ENCODE data around the gene CCSER1.
"Not testable (repeated sequence)": the region's sequence is repeated elsewhere in the genome, so short reads cannot be mapped to it uniquely, and the experiment has no call there.

Gene CCSER1

DNA sequence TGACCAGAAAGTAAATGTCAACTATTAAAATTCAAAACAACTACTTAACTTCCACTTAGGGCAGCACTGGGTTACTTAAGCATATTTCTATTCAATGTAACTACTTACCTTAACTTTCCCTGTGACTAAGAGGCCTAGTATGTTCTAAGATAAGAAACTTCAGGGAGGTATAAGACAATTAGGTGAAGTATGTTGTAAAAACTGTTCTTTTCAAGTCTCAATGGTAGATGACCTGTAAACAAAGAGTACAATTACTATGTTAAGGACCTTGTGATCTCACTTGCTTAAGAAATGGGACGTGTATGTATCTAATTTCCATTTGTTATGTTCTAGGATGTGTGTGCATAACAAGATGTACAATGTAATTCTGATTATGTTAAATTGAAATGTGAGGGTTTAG, 960.5 kb downstream of the CCSER1 start:
- ATAC-seq (ENCODE audit: insufficient read depth, low read depth), result no peak
- Histone ChIP-seq H4K20me1 (ENCODE audit: insufficient read depth, low read length) (no peaks in the 10 kb centered on the region), H3K9me3 (ENCODE audit: insufficient read depth, low read length, severe bottlenecking) (no peaks in the 10 kb centered on the region), H3K9ac (ENCODE audit: low read depth, low read length) (no peak overlapping the region), H3K4me1 (ENCODE audit: insufficient read depth, low read length) (no peaks in the 10 kb centered on the region), H3K4me3 (ENCODE audit: low read depth in 1 of 2, low read length in 2 of 2) (no peak overlapping the region), H3K27me3 (ENCODE audit: insufficient read depth, low read length, poor library complexity) (no peaks in the 10 kb centered on the region), H3K36me3 (ENCODE audit: insufficient read depth, low read length) (no peaks in the 10 kb centered on the region), H3K4me2 (ENCODE audit: insufficient read depth, low read length) (no peak overlapping the region), H3K27ac (ENCODE audit: low read length) (no peak overlapping the region), H3K79me2 (ENCODE audit: insufficient read depth, low read length) (no peaks in the 10 kb centered on the region), H2AFZ (ENCODE audit: low read depth, low read length) (no peak overlapping the region)
- TF ChIP-seq, protein P1, sequence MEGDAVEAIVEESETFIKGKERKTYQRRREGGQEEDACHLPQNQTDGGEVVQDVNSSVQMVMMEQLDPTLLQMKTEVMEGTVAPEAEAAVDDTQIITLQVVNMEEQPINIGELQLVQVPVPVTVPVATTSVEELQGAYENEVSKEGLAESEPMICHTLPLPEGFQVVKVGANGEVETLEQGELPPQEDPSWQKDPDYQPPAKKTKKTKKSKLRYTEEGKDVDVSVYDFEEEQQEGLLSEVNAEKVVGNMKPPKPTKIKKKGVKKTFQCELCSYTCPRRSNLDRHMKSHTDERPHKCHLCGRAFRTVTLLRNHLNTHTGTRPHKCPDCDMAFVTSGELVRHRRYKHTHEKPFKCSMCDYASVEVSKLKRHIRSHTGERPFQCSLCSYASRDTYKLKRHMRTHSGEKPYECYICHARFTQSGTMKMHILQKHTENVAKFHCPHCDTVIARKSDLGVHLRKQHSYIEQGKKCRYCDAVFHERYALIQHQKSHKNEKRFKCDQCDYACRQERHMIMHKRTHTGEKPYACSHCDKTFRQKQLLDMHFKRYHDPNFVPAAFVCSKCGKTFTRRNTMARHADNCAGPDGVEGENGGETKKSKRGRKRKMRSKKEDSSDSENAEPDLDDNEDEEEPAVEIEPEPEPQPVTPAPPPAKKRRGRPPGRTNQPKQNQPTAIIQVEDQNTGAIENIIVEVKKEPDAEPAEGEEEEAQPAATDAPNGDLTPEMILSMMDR (IDR thresholded peaks at IDR 0.05; ENCODE audit: borderline replicate concordance, extremely low read depth, low read length, poor library complexity, severe bottlenecking), result no peak
- TF ChIP-seq EZH2 (IDR thresholded peaks at IDR 0.05; ENCODE audit: borderline replicate concordance, low read depth, low read length, severe bottlenecking), result no peak
- no peak for DNase-seq

- H3K27ac ChIP-seq (ENCODE audit: low read length), result no peak overlapping the region
- DNase-seq, result no peak
Measured at GRCh38 chr4:91089178-91089577, 962.0 kb downstream of the CCSER1 start.

GRCh38 chr4:91092398-91092980, 965.3 kb downstream of the CCSER1 start:
- Histone ChIP-seq H4K20me1 (ENCODE audit: insufficient read depth, low read length) (no peaks in the 10 kb centered on the region), H2AFZ (ENCODE audit: low read depth, low read length) (no peak overlapping the region), H3K9me3 (ENCODE audit: insufficient read depth, low read length, severe bottlenecking) (no peaks in the 10 kb centered on the region), H3K79me2 (ENCODE audit: insufficient read depth, low read length) (no peaks in the 10 kb centered on the region), H3K27ac (ENCODE audit: low read length) (no peak overlapping the region), H3K36me3 (ENCODE audit: insufficient read depth, low read length) (no peaks in the 10 kb centered on the region), H3K4me3 (ENCODE audit: low read depth in 1 of 2, low read length in 2 of 2) (no peak overlapping the region), H3K4me1 (ENCODE audit: insufficient read depth, low read length) (no peaks in the 10 kb centered on the region), H3K27me3 (ENCODE audit: insufficient read depth, low read length, poor library complexity) (no peaks in the 10 kb centered on the region), H3K4me2 (ENCODE audit: insufficient read depth, low read length) (no peak overlapping the region), H3K9ac (ENCODE audit: low read depth, low read length) (no peak overlapping the region)
- DNase-seq, result no peak
- ATAC-seq (ENCODE audit: insufficient read depth, low read depth), result no peak
- no peak for TF ChIP-seq EZH2 (IDR thresholded peaks at IDR 0.05; ENCODE audit: borderline replicate concordance, low read depth, low read length, severe bottlenecking)
- TF ChIP-seq, protein P1 (IDR thresholded peaks at IDR 0.05; ENCODE audit: borderline replicate concordance, extremely low read depth, low read length, poor library complexity, severe bottlenecking), result no peak

More at GRCh38 chr4:91089178-91089577, 962.0 kb downstream of the CCSER1 start:
- Histone ChIP-seq H3K9ac (ENCODE audit: low read depth, low read length) (no peak overlapping the region), H3K27me3 (ENCODE audit: insufficient read depth, low read length, poor library complexity) (no peaks in the 10 kb centered on the region), H3K79me2 (ENCODE audit: insufficient read depth, low read length) (no peaks in the 10 kb centered on the region), H3K36me3 (ENCODE audit: insufficient read depth, low read length) (no peaks in the 10 kb centered on the region), H3K4me3 (ENCODE audit: low read depth in 1 of 2, low read length in 2 of 2) (no peak overlapping the region), H4K20me1 (ENCODE audit: insufficient read depth, low read length) (no peaks in the 10 kb centered on the region), H3K9me3 (ENCODE audit: insufficient read depth, low read length, severe bottlenecking) (no peaks in the 10 kb centered on the region), H3K4me2 (ENCODE audit: insufficient read depth, low read length) (no peak overlapping the region), H3K4me1 (ENCODE audit: insufficient read depth, low read length) (no peaks in the 10 kb centered on the region), H2AFZ (ENCODE audit: low read depth, low read length) (no peak overlapping the region)
- no peak for TF ChIP-seq EZH2 (IDR thresholded peaks at IDR 0.05; ENCODE audit: borderline replicate concordance, low read depth, low read length, severe bottlenecking)
- TF ChIP-seq, protein P1 (IDR thresholded peaks at IDR 0.05; ENCODE audit: borderline replicate concordance, extremely low read depth, low read length, poor library complexity, severe bottlenecking), result no peak
- no peak for ATAC-seq (ENCODE audit: insufficient read depth, low read depth)

GRCh38 chr4:91094220-91094619, 967.0 kb downstream of the CCSER1 start:
- not testable (repeated sequence) for H3K4me3 ChIP-seq (ENCODE audit: low read depth in 1 of 2, low read length in 2 of 2); H3K9ac ChIP-seq (ENCODE audit: low read depth, low read length); DNase-seq; H3K4me1 ChIP-seq (ENCODE audit: insufficient read depth, low read length); H3K79me2 ChIP-seq (ENCODE audit: insufficient read depth, low read length); H3K4me2 ChIP-seq (ENCODE audit: insufficient read depth, low read length); H3K36me3 ChIP-seq (ENCODE audit: insufficient read depth, low read length); H3K27ac ChIP-seq (ENCODE audit: low read length); H2AFZ ChIP-seq (ENCODE audit: low read depth, low read length); ATAC-seq (ENCODE audit: insufficient read depth, low read depth); H3K27me3 ChIP-seq (ENCODE audit: insufficient read depth, low read length, poor library complexity); H4K20me1 ChIP-seq (ENCODE audit: insufficient read depth, low read length); H3K9me3 ChIP-seq (ENCODE audit: insufficient read depth, low read length, severe bottlenecking)
